Measurements from ENCODE around the gene NT5C2. TPM values are rescaled to one million over a fixed set of nuclear protein-coding genes. Genes with fewer than 3 reads are reported as not detected.

The NT5C2 gene
- total RNA-seq: 100 to 1,000 TPM; 105 to 114 TPM

DNA sequence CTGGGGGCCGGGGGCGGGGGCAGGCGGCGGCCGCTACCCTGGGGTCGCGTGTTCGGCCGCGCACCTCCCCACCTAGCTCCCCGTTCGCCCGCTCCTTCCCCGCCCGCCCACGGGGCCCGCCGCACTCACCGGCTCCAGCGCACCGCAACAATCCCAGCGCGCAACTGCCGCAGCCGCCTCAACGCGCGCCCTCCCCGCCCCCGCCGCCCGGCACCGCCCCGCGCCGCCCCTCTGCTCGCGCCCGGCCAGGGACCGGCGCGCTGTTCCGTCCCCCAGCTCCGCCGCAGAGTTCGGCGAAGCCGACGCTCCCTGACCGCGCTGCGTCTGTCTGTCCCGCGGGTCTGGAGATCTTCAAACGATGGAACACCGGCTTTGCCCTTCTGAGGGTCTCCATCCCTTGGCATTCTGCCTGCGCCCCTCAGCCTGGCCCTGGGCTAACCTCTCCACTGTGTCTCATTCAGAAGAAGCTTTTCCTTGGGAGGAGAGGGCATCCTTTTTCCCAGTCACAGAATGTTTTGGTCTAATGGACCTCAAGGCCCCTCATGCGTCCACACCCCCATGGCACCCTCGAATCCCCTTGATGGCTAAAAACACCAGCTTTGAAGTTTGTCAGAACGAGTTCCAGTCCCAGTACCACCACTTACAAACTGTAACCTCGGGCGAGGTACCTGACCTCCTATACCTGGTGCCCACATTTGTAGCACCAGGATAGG is at the start of gene NT5C2:
NT5C2 (minus strand) TSS at position 166 of the 713 bp plus-strand sequence. CDS start 18,314 bp downstream, outside the sequence.
- TF ChIP-seq, protein P1, sequence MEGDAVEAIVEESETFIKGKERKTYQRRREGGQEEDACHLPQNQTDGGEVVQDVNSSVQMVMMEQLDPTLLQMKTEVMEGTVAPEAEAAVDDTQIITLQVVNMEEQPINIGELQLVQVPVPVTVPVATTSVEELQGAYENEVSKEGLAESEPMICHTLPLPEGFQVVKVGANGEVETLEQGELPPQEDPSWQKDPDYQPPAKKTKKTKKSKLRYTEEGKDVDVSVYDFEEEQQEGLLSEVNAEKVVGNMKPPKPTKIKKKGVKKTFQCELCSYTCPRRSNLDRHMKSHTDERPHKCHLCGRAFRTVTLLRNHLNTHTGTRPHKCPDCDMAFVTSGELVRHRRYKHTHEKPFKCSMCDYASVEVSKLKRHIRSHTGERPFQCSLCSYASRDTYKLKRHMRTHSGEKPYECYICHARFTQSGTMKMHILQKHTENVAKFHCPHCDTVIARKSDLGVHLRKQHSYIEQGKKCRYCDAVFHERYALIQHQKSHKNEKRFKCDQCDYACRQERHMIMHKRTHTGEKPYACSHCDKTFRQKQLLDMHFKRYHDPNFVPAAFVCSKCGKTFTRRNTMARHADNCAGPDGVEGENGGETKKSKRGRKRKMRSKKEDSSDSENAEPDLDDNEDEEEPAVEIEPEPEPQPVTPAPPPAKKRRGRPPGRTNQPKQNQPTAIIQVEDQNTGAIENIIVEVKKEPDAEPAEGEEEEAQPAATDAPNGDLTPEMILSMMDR (IDR thresholded peaks at IDR 0.05): no peak
- Histone ChIP-seq H3K27ac (peak within 1 kb of the TSS; percentile 95 to 100), H3K4me1 (ENCODE audit: control insufficient read depth in 1 of 2, low read depth in 2 of 2) (peaks cover 48 to 69% of the 10 kb centered on the region in 2 donors), H3K27me3 (replicated peaks; ENCODE audit: insufficient read depth) (no peaks in the 10 kb centered on the region), H3K4me3 (peak within 1 kb of the TSS; percentile 97), H3K9me3 (no peaks in the 10 kb centered on the region), H3K36me3 (no peaks in the 10 kb centered on the region)
- ATAC-seq (ENCODE audit: insufficient number of reproducible peaks, low FRiP score, low read depth) (peak; percentile 72), DNase-seq (ENCODE audit: low spot score) (peak; percentile 28)

DNA sequence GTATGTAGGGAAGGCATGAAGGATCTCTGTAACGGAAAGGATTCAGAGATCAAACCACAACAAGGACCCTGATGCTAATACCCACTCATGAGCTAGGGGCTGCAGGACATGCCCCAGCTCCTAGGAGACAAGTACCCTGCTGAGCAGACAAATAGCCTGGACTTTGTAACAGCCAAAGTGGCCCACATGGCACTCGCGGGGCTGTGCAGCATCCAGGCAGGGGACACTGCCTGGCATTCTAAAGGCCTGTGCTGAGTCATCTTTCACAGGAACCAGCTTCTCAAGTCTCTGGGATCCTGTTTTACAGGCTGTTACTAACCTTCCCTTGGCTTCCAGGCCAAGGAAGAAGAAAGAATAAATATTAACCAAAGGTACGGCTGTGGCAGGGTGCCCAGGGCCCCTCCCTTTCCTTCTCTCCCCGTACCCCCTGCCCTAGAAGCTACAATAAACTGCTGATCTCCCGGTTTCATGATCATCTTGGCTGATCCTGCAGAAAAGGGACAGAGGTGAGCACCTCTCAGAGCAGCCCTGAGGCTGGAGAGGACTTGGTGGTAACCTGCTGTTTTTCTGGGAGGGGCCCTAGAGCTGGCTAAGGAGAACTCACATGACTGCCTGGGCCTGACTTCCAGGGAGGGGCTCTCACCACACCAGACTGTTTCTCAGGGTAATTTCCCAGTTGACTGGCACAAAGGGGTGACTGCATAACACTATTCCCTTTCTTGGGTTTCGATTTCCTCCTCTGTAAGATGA is 48.4 kb upstream of the NT5C2 start:
- ATAC-seq (ENCODE audit: insufficient number of reproducible peaks, low FRiP score, low read depth) (no peak), DNase-seq (ENCODE audit: low spot score) (no peak)

DNA sequence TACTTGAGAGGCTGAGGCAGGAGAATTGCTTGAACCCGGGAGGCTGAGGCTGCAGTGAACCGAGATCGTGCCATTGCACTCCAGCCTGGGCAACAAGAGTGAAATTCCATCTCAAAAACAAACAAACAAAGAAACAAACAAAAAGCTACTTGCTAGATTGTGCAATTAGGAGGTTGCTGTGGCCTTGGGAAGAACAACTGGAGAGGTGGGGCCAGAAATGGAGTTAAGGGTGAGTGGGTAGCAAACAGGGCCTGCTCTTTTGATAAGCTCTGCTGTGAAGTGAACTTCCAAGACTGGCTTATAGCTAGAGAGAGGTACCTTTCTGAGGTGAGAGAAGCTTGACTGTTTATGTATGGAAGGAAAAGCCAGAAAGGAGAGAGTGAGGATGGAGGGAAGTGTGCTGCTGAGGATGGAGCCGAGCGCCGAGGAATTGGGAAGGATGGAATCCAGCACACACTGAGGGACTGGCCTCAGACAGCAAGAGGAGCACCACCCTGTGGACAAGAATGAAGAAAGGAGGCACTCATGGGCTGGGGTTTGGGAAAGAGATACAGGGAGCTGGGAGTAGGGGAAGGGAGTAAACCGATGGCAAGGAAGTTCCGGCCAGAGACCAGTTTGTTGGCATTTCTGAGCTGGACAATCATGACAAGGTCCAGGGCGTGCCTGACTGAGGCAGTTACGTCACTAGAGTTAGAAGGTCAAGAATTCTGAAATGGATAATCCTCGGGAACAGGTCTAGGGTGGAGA is 45.6 kb upstream of the NT5C2 start:
- H3K27ac ChIP-seq: peak overlapping the region in 1 of 2 donors; percentile 15
- TF ChIP-seq, protein P1 (IDR thresholded peaks at IDR 0.05): no peak
- H3K4me3 ChIP-seq: no peak overlapping the region
- DNase-seq (ENCODE audit: low spot score) (no peak), ATAC-seq (ENCODE audit: insufficient number of reproducible peaks, low FRiP score, low read depth) (peak; percentile 36)
- H3K27me3 ChIP-seq (replicated peaks; ENCODE audit: insufficient read depth): no peaks in the 10 kb centered on the region
- no peaks in the 10 kb centered on the region for H3K9me3 ChIP-seq
- H3K4me1 ChIP-seq (ENCODE audit: control insufficient read depth in 1 of 2, low read depth in 2 of 2): peaks cover 8 to 23% of the 10 kb centered on the region in 2 donors
- H3K36me3 ChIP-seq: no peaks in the 10 kb centered on the region

More for the DNA sequence above, 48.4 kb upstream of the NT5C2 start:
- Histone ChIP-seq H3K4me1 (ENCODE audit: control insufficient read depth in 1 of 2, low read depth in 2 of 2) (peaks cover 8 to 23% of the 10 kb centered on the region in 2 donors), H3K4me3 (no peak overlapping the region), H3K36me3 (no peaks in the 10 kb centered on the region), H3K27ac (peak overlapping the region; percentile 60 to 64), H3K9me3 (no peaks in the 10 kb centered on the region), H3K27me3 (replicated peaks; ENCODE audit: insufficient read depth) (no peaks in the 10 kb centered on the region)
- TF ChIP-seq, protein P1 (IDR thresholded peaks at IDR 0.05): no peak

DNA sequence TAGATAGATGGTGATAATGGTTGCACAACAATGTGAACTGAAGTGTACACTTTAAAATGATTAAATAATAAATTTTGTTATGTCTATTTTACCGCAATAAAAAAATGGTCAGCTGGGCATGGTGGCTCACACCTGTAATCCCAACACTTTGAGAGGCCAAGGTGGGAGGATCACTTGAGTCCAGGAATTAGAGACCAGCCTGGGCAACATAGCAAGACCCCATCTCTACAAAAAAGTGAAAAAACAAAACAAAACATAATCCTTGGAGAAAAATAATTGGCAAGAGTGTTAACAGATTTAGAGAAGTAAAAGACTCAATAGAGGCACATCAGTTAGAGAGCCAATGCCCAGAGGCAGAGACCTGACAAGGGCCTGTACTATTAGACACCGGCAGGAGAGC is 42.7 kb upstream of the NT5C2 start:
- no peaks in the 10 kb centered on the region for H3K36me3 ChIP-seq
- H3K4me3 ChIP-seq: no peak overlapping the region
- H3K27ac ChIP-seq: no peak overlapping the region
- no peaks in the 10 kb centered on the region for H3K9me3 ChIP-seq
- TF ChIP-seq, protein P1 (IDR thresholded peaks at IDR 0.05): no peak
- no peaks in the 10 kb centered on the region for H3K27me3 ChIP-seq (replicated peaks; ENCODE audit: insufficient read depth)
- no peak for DNase-seq (ENCODE audit: low spot score)
- ATAC-seq (ENCODE audit: insufficient number of reproducible peaks, low FRiP score, low read depth): no peak
- H3K4me1 ChIP-seq (ENCODE audit: control insufficient read depth in 1 of 2, low read depth in 2 of 2): peaks cover 12 to 31% of the 10 kb centered on the region in 2 donors

All from thoracic aorta (tissue), 2 donors.